GM19099 (cell line): Measurements from ENCODE around the gene SORL1.

Experiments used
- POLR2A ChIP-seq: IDR thresholded peaks from 3 replicates; pipeline ENCODE4 v1.6.1; 2011; ENCODE audit warnings: low read depth; ENCODE audit not compliant: insufficient read length; ENCODE audit errors: extremely low read depth

The SORL1 gene

DNA sequence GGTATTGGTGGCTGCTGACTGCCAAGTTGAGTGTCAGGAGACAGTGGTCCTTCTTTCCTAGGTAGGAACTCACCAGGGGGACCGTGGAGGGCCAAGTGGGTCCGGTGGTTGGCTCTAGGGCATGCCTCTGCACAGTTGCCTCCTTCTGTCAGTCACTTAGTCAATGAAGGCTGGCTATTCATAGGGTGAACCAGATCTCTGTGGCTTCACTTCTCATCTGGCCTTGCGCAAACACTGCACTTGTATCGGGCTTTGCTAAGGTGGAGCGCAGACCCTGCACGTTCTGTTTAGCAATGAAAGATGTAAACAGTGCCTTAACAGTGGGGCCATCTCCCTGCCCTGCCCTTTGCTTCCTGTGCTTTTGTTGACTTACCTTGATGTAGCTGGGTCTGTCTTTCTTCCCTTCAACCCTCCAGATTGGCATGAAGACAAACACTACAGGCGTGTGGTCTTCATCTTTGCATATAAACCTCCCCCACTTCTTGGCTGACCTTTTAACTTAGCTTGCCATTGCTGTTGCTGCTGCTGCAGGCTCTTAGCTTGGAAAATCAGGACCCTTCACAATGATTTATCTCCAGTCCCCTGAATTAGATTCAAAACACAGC, 7.4 kb downstream of the SORL1 start:
- no peak for TF ChIP-seq POLR2A

DNA sequence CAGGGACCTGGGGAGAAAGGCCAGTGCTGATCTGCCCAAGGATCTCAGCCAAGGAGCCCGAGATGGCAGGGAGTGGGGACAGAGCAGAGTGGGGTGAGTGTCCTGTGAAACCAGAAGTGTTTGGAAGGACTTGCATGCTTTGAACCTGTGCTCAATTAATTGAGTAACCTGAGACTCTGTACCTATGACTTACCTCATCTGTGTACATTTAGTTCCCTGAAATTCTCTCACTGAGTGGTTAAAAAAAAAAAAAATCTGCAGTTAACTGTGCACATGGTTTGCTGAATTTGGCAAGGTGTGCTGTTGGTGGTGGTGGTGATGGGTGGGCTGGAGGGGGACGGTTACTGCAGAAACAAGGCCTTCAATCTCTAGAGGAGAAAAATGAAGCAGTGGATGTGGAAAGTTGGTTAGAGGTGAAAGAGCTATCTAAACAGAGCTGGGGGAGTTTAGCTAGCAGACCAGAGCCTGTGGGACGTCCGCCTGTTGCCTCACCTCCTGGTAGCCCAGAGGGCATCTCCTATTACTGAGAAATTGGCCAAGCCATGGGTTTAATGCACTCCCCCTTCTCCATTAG, 8.9 kb downstream of the SORL1 start:
- no peak for TF ChIP-seq POLR2A

DNA sequence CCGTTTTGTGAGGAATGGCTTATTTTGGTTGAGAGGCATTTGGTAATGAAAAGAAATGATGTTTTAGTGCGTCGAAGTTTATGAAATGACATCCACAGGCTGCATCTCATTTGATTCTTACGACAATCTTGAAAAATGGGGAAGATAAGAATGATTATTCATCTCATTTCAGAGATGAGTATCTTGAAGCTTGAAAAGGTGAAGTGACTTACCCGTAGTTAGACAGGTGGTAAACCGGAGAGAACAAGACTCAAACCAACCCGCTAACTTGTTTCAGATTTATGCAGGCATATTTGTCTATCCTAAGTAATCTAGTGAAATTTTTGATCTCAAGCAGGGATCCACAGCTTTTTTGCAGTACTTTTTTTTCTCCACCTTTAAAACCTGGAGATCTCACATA, 9.7 kb downstream of the SORL1 start:
- TF ChIP-seq POLR2A: no peak

DNA sequence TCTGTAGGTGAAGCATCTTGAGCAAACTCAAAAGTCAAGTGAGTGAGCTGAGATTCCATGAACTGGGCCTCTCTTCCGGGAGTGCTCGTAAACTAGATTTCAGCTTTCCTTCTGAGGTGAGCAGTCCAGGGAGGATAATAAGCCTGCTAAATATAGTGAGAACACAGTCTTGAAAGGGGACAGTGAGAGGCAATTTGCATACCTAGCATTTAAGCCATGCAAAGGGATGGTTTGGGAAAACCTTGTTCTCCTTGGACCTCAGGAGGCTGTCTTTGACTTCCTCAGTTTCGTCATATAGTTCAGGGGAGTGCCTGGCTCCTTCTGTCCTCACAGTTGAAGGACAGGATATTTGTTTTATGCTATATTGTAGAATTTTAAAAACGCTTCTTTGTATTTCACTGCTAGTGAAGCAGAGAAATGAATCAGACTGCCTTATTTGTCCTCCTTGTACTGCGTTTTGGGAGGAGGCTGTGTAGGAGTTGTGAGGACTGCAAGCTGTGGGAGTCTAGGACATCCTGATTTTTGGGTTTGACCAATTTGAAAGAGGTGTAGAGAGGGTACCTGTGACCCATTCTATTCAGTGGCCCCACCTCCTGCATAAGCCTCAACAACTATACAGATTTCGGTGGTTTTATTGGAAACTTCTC, 11.7 kb downstream of the SORL1 start:
- TF ChIP-seq POLR2A: no peak

DNA sequence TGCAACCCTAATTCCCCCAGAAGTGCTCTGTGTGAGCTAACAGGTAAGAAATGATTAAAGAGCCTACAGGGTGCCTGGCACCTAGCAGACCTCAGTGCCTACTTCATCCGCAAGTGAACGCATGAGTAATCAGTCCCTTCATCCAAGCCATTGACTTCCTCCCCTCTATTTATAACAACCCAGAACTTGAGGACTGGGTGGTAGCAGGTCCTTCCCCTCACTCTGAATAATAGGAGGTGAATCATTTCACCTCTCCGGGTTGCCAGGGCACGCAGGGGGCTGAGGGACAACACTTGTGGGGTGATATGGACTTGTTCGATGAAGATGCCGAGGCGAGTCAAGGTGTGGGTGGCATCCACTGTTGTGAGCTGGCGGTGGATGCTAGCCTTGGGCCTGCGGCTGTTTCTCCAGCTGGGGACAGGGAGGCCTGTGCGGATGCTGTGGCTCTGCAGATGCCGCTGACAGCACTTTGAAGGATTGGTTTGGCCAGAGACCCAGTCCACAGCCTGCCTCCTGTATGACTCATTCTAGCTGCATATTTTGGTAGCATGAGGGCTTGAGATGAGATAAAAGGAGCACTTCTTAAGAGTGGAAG, 12.3 kb downstream of the SORL1 start:
- peak; percentile 9 for TF ChIP-seq POLR2A

DNA sequence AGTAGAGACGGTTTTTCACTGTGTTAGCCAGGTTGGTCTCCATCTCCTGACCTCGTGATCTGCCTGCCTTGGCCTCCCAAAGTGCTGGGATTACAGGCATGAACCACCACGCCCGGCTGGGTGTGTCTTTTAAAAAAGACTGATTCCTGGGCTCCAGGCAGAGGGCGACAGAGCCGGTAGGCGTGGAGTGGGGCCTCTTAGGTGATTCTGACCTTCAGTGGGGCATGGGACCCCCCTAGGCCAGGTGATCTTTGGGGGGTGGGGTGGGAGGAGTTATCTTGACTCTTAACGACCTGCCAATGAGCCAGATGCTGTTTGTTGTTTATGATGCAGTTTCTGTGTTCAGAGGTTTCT, 13.6 kb downstream of the SORL1 start:
- no peak for TF ChIP-seq POLR2A

DNA sequence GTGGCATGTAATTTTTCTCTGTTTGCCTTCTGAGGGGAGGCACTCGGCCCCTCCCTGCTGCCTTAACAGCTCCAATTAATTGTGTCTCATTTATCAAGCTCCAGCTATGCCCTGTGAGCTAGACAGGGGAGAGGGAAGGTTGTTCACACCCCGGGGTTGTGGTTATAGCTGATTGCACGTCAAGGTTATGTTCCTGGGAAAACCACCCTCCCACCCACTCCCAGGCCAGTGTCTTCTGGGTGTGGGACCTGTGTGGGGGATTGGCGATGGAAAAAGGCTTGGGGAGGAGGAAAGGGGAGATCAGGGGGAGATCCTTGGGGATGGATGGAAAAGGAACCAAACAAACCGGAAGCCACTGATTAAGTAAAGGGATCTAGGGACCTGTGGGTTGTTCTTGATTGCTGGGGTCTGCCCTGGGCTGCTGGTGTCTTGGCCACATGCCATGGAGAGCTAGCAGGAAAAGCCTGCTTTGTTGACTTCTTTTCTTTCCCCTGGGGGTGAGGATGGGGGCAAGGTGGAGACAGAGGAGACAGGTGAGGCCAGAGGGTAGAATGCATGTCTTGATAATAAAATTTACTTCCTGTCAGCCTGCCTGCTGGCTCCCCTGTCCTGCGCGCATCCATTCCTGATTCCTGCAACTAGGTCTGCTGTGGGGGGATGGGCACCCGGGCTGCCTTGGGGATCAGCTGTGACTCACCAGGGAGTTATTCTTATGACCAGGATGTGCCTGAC, 14.1 kb downstream of the SORL1 start:
- no peak for TF ChIP-seq POLR2A

DNA sequence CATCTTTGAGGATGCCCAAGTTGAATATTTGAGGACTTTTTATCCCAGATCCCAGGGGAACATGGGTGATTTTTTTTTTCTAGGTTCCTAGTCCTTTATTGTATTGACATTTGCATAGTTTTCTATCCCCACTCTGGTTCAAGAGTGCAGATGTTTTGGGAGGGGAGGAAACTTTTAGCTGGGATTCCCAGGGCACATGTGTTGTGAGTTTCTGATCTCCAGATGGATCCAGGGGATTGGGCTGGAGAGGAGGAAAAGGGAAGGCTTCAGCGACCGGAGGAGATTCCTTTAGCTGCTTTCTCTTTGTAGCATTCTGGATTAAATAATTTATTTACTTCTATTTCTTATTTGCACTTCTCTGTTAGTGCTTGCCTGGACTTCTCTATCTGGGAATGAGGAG, 15.4 kb downstream of the SORL1 start:
- no peak for TF ChIP-seq POLR2A

DNA sequence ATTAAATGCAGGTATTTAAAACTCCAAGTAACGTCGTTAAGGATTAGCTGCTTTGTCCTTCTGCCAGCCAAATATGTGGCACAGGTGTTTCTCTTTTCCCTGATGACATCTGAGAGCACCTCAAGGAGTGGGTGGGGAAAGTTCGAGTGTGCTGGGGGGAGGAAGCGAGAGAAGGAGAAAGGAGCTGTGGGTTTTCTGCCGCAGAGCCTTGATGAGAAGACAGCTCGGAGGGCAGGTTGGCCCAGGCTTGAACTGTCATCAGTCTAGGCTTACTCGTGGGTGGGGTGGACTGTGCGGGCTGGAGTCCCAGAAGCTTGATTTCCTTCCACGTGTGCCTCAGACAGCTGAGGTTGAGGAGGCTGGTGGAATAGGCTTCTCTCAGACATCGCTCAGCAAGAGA, 15.9 kb downstream of the SORL1 start:
- TF ChIP-seq POLR2A: peak; percentile 38

DNA sequence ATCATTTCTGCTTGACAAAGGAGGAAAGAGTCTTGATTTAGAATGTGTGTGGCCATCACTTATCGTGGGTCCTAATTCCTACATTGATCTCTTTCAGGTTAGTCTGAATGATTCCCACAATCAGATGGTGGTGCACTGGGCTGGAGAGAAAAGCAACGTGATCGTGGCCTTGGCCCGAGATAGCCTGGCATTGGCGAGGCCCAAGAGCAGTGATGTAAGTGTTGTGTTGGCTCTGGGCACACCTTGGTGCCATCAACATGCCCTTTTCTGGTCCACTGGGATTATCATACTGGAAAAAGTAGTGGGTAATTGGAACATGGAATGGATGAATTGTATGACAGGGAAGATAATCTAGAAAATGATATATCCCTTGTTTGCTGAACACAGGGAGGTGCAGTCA, 17.8 kb downstream of the SORL1 start:
- TF ChIP-seq POLR2A: no peak

DNA sequence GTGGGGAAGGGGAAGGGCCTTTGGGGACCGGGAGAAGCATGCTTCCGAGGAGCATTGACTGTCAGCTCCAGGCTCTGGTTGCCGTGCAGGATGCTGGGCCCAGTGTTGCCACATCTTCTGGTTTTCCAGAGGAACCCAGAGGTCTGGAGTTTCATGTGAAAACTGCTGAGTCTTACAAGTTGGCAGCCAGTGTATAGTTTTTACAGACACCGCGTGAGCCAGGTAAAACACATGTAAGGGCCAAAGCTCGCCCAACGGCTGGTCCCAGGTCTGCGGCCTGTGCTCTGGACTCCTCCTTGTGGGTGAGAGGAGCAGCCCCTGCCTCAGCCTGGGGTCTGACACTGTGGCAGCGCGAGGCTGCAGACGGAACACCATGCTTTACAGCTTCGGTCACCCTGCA, 19.1 kb downstream of the SORL1 start:
- no peak for TF ChIP-seq POLR2A

DNA sequence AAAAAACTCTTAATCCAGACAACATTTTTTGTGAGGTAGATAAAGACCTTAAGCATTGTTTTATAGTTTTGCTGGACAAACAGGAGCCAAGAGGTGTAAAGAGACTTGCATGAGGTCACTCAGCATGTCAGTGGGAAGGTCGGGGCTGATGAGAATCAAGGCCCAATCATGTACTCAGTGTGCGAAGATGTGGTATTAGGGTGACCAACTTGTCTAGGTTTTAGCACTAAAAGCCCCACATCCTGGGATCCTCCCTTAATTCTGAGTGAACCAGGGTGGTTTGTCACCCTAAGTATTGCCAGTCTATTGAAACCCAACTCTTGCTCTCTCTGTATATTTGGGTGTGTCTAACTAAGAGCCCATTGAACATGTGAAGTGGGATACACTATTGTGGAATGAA, 20.2 kb downstream of the SORL1 start:
- no peak for TF ChIP-seq POLR2A

DNA sequence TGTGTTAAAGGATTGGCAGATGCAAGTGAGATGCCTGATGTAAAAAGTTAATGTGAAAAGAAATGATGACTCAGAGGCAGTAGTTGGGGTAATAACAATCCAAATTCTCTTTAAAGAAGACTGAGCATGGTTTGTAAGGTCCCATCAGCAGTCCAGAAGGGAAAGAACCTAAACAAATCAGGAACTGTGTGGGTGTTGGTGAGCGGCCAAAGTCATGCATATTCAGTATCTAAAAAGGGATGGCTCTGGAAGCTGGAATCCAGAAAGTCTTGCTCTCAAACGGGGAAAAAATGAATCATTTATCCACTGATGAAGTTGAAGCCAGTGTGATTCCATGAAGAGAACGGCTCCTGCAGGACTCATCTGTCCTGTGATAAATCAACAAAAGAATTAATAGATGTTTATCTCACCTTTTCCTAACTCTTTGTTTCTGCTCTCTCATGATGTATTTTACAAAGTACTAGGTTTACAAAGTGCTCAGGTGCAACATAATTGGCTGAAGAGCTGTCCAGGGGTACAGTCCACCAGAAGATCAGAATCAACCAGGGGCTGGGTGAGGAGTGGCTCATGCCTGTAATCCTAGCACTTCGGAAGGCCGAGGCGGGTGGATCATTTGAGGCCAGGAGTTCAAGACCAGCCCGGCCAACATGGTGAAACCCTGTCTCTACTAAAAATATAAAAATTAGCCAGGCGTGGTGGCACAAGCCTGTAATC, 21.1 kb downstream of the SORL1 start:
- no peak for TF ChIP-seq POLR2A

DNA sequence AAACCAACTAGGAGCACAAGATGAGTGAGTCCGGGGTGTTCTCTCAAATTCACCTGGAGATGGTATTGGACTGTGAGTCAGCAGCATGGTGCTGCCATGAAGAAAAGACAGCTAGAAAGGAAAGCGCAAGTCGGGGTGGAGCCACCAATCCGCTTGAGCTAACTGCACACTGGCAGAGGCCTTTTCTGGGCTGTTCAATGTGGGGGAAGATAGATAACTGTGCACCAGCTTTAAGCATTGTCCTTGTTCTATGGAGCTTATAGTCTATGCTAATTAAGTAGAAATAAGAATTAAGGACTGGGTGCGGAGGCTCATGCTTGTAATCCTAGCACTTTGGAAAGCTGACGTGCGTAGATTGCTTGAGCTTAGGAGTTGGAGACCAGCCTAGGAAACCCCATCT, 22.6 kb downstream of the SORL1 start:
- no peak for TF ChIP-seq POLR2A
